DMS 273 (cell line): Measurements from ENCODE around the gene GNAT1.
A peak's percentile ranks its signal among the peaks of the same experiment; 100 is the strongest.

ENCODE experiments used
- DNase-seq: peaks from one replicate; lab custom pipeline; 2025; ENCODE audit not compliant: unreplicated experiment; lab: John Stamatoyannopoulos, UW

GNAT1 gene

GRCh38 chr3:50174947-50175524 is 16.4 kb upstream of the GNAT1 start:
- no peak for DNase-seq

GRCh38 chr3:50177346-50177745 is 14.1 kb upstream of the GNAT1 start:
- no peak for DNase-seq

DNA sequence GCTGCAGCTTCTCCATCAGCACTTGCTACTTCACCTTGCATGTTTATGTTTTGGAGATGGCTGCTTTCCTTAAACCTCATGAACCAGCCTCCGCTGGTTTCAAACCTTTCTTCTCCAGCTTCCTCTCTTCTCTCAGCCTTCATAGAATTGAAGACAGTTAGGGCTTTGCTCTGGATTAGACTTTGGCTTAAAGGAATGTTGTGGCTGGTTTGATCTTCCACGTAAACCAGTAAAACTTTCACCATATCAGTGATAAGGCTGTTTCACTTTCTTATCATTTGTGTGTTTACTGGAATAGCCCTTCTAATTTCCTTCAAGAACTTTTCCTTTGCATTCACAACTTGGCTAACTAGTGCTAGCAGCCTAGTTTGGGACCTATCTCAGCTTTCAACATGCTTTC is 11.7 kb upstream of the GNAT1 start:
- no peak for DNase-seq

DNA sequence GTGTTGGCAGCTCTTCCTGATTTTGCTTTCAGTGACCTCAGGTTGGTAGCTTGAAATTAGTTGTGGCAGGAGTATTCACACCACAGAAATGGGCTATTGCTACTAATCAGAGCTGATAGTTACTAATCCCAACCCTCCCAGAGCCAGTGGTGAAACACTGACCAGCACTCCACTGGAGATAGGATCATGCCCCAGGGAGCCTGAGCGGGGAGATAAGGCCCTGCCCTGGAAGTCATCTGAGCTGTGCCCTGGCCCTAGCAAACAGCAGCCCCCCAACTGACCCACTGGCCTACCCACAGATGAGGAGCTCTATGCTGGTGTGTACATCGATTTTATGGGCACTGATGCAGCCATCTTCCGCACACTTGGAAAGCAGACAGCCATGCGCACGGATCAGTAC is 9.4 kb upstream of the GNAT1 start:
- DNase-seq: no peak

GRCh38 chr3:50182533-50183099 is 8.8 kb upstream of the GNAT1 start:
- no peak for DNase-seq

DNA sequence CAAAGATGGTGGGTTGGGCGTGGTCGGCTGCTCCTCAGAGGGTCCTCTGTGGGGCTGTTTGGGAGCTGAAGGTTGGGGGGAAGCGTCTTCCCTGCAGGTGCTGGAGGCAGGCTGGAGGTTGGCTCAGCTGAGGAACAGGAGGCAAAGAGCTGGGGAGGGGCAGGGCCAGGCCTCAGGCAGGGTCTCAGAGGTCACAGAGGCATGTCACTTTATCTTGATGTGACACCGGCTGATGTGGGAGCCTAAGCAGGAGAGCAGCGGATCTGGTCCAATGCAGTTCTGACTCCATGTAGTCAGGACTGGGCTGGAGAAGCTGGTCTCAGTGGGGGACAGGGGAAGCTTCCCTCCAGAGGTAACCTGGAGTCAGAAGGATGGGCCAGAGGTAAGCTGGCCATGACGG is 7.7 kb upstream of the GNAT1 start:
- DNase-seq: no peak

GRCh38 chr3:50184242-50184978 is 7.0 kb upstream of the GNAT1 start:
- no peak for DNase-seq

- DNase-seq: no peak
Observed at GRCh38 chr3:50185230-50185629, 6.2 kb upstream of the GNAT1 start.

GRCh38 chr3:50186096-50186495 is 5.3 kb upstream of the GNAT1 start:
- no peak for DNase-seq

DNA sequence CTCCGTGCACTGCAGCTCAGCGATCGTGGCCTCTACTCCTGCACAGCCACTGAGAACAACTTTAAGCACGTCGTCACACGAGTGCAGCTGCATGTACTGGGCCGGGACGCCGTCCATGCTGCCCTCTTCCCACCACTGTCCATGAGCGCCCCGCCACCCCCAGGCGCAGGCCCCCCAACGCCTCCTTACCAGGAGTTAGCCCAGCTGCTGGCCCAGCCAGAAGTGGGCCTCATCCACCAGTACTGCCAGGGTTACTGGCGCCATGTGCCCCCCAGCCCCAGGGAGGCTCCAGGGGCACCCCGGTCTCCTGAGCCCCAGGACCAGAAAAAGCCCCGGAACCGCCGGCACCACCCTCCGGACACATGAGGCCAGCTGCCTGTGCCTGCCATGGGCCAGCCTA is 3.7 kb upstream of the GNAT1 start:
- DNase-seq: no peak

DNA sequence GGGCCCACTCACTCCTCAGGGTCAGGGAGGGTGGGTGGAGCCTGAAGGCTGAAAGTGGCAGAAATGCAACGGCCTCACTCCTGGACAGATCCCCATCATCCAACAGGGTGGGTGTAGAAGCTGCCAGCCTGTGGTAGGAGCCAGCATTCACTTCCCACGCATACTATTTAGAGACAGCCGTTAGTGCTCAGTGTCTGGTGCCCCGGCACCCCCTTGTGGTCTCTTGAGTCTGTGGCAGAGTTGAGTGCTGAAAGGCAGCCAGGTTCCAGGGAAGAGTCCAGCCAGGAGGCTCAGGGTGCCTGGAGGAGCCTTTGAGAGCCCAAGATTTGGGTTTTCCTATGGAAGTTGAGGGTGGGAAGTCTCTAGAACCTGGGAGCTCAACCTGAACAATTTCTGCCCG is 2.1 kb upstream of the GNAT1 start:
- DNase-seq: peak; percentile 87

DNA sequence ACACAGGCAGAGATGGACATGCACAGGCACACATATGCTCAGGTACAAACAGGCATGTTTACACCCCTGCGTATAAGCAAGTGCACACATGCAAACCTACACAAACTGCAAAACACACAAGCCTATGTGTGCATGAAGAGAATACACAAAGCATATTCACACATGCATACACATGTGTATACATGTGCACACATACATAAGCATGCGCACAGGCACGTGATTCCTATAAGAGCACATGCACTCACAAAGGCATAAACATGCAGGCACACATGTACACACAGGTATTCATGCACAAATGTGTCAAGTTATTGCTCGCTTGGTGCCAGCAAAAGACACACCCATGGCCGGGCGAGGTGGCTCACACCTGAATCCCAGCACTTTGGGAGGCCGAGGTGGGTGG is 1.4 kb upstream of the GNAT1 start:
- DNase-seq: no peak

GRCh38 chr3:50192124-50192523 is 714 bp downstream of the GNAT1 start:
- DNase-seq: no peak

DNA sequence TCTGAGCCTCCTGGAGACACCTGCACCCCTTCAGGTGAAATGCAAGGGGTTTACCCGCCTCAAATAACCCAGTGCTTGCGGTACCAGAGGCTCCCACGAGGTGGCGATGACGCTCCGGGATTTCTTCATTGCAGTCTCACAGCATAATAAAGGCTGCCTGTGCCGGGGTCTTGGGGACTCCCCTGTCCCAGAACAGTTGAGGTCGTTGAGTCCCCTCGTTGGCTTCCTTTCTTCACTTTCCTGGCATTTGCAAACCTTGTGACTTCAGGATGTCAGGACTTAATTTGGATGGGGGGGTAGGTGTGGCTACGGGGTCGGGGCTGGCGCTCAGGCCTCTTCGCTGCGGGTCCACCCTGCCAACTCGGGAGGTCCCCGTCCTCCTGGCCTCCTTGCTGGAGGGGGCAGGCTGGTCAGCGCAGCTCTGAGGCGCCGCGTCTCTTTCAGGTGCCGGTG is 1.3 kb downstream of the GNAT1 start:
- DNase-seq: peak; percentile 79

- DNase-seq: no peak
Observed at GRCh38 chr3:50193286-50193685, 1.9 kb downstream of the GNAT1 start.

DNA sequence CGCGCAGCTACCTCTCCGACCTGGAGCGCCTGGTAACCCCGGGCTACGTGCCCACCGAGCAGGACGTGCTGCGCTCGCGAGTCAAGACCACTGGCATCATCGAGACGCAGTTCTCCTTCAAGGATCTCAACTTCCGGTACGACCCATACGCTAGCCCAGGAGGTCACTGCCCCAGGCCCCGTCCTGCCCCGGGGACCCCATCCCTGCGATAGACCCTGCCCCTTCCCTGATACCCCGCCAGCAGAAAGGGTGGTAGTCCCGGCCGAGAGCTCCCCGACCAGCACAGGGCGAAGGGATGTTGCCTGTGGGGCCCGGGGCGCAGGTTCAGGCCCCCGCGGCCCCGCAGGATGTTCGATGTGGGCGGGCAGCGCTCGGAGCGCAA is 2.3 kb downstream of the GNAT1 start:
- DNase-seq: no peak

DNA sequence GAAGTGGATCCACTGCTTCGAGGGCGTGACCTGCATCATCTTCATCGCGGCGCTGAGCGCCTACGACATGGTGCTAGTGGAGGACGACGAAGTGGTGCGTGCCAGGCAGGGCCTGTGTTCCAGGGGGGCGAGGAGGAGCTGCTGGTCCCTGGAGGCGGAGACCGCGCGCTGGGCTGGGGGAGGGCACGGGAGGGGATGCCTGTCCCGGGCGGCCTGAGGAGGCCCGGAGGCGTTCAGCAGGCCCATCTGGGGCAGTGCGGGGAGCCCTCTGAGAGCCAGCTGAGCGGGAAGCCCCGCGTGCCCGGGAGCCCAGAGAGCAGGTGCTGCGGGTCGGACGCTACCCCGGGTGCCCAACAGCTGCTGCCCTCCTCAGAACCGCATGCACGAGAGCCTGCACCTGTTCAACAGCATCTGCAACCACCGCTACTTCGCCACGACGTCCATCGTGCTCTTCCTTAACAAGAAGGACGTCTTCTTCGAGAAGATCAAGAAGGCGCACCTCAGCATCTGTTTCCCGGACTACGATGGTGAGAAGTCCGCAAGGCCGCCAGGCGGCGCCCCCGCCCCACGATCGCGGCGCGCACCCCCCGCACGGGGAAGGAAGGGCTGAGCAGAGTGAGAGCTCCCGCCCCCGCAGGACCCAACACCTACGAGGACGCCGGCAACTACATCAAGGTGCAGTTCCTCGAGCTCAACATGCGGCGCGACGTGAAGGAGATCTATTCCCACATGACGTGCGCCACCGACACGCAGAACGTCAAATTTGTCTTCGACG is 2.9 kb downstream of the GNAT1 start:
- peak; percentile 81 for DNase-seq

GRCh38 chr3:50194903-50195500 is 3.6 kb downstream of the GNAT1 start:
- DNase-seq: no peak

DNA sequence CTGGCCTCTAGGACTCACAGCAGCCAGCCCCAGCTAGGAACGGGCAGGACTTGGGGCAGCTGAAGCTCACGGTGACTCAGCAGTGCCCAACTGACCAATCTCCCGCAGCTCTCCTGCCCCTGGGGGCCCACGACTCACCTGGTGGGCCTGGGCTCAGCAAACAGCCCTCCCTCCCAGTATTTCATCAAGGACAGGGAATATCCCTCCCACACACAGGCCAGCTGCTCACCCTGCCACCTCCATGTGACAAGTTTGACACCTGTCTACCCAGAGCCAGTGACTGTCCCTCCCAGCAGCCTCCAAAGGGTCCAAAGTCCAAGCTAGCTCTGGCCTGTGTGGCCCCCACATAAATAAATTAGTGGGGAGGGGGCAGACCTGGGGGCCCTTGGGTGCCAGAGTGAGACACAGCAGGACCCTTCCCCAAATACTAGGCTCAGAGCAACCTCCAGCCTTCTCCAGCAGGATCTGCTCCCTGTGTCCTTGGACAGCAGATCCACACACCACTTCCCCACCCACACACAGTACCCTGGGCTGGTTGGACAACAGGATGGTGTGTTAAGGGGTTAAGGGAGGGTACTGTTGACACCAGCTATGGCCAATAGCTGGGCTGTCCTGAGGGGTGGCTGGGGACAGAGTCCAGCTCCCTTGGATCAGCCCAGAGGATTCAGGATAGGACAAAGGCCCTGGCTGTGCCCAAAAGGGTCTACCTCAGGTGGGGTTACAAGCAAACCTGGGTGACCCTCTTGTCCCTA is 4.3 kb downstream of the GNAT1 start:
- DNase-seq: no peak

DNA sequence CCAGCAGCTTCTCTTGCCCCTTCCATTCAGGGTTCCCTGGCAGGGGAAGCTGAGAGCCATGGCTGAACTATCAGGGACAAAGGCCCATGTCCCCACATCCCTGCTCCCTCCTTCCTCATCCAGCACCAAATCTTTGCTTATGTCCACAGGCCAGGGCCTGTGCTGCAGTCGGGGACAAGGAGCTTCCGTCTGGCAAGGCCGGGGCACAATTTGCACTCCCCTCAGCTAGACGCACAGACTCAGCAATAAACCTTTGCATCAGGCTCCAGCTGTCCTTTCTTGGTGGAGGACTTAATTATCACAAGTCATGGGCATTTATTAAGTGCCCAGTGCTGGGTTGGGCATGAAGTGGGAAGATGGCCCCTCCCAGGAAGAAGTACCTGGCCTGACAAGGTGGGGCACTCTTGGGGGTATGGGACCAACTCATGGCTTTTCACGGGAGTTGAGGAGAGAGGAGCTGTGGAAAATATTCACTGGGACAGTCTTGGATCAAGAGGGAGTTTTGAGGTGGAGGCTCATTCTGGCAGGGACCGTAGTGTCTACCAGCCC is 4.9 kb downstream of the GNAT1 start:
- no peak for DNase-seq
